Smooth muscle cell (in vitro differentiated cells): ENCODE results near the gene EHMT1. TPM values are rescaled to one million over a fixed set of nuclear protein-coding genes. Genes with fewer than 3 reads are reported as not detected.

ENCODE experiments used
- DNase-seq: peaks from one replicate; lab custom pipeline; 2025; ENCODE audit not compliant: unreplicated experiment; lab: John Stamatoyannopoulos, UW
- H2AFZ ChIP-seq: fragments of 200-600 bp; sonication (generic); 2 replicates; pipeline ENCODE4 v1.6.0; 2016; ENCODE audit warnings: antibody characterized with exemption, low read depth, mild to moderate bottlenecking
- H3F3A ChIP-seq: fragments of 200-600 bp; sonication (generic); 2 replicates; pipeline ENCODE4 v1.6.0; 2017; ENCODE audit warnings: antibody characterized with exemption, low read depth
- H3K27ac ChIP-seq: fragments of 200-600 bp; sonication (generic); 2 replicates; pipeline ENCODE4 v1.5.1; 2016; ENCODE audit warnings: low read depth, mild to moderate bottlenecking
- H3K27me3 ChIP-seq: fragments of 200-600 bp; sonication (generic); 2 replicates; pipeline ENCODE4 v1.6.1; 2016; ENCODE audit warnings: low read depth, mild to moderate bottlenecking
- H3K36me3 ChIP-seq: fragments of 200-600 bp; sonication (generic); 2 replicates; pipeline ENCODE4 v1.5.1; 2016; ENCODE audit warnings: low read depth
- H3K4me1 ChIP-seq: fragments of 200-600 bp; sonication (generic); 2 replicates; pipeline ENCODE4 v1.5.1; 2016; ENCODE audit warnings: low read depth
- H3K4me2 ChIP-seq: fragments of 200-600 bp; sonication (generic); 2 replicates; pipeline ENCODE4 v1.6.0; 2016; ENCODE audit warnings: mild to moderate bottlenecking
- H3K4me3 ChIP-seq: fragments of 200-600 bp; sonication (generic); 2 replicates; pipeline ENCODE4 v1.5.1; 2016; ENCODE audit warnings: mild to moderate bottlenecking
- H3K79me2 ChIP-seq: fragments of 200-600 bp; sonication (generic); 2 replicates; pipeline ENCODE4 v1.6.0; 2016; ENCODE audit warnings: low read depth, mild to moderate bottlenecking
- H3K9ac ChIP-seq: fragments of 200-600 bp; sonication (generic); 2 replicates; pipeline ENCODE4 v1.6.0; 2016; ENCODE audit warnings: low read depth
- H3K9me3 ChIP-seq: fragments of 200-600 bp; sonication (generic); replicated peaks from 2 replicates; pipeline ENCODE4 v1.5.1; 2016; ENCODE audit warnings: low read depth
- H4K20me1 ChIP-seq: fragments of 200-600 bp; sonication (generic); 2 replicates; pipeline ENCODE4 v1.6.0; 2016; ENCODE audit warnings: low read depth
- CTCF ChIP-seq: fragments of 200-600 bp; sonication (generic); IDR thresholded peaks from 2 replicates; pipeline ENCODE4 v1.5.1; 2017; ENCODE audit warnings: borderline replicate concordance, mild to moderate bottlenecking, antibody characterized with exemption; ENCODE audit not compliant: insufficient read depth, poor library complexity, severe bottlenecking
- WGBS: methylation state at CpG from one replicate; pipeline ENCODE4 v1.1.7; 2016; ENCODE audit warnings: low lambda C conversion rate; 5-methylcytosine and 5-hydroxymethylcytosine counted together
- polyA plus RNA-seq: library from polyadenylated mRNA; unstranded; fragments of >200 nt; fragmentation: Nextera tagmentation; extraction: Ambion mirVana; gene quantifications from 2 replicates; pipeline ENCODE4 v1.2.1, GENCODE V29; 2016
- total RNA-seq: library from RNA; depleted of rRNA; stranded (reverse); fragments of >200 nt; gene quantifications from 2 replicates; pipeline ENCODE4 v1.2.3, GENCODE V29; 2014

The EHMT1 gene
- total RNA-seq (23.1 and 25.6 TPM in 2 replicates), polyA plus RNA-seq (34.1 and 56.6 TPM in 2 replicates)

DNA sequence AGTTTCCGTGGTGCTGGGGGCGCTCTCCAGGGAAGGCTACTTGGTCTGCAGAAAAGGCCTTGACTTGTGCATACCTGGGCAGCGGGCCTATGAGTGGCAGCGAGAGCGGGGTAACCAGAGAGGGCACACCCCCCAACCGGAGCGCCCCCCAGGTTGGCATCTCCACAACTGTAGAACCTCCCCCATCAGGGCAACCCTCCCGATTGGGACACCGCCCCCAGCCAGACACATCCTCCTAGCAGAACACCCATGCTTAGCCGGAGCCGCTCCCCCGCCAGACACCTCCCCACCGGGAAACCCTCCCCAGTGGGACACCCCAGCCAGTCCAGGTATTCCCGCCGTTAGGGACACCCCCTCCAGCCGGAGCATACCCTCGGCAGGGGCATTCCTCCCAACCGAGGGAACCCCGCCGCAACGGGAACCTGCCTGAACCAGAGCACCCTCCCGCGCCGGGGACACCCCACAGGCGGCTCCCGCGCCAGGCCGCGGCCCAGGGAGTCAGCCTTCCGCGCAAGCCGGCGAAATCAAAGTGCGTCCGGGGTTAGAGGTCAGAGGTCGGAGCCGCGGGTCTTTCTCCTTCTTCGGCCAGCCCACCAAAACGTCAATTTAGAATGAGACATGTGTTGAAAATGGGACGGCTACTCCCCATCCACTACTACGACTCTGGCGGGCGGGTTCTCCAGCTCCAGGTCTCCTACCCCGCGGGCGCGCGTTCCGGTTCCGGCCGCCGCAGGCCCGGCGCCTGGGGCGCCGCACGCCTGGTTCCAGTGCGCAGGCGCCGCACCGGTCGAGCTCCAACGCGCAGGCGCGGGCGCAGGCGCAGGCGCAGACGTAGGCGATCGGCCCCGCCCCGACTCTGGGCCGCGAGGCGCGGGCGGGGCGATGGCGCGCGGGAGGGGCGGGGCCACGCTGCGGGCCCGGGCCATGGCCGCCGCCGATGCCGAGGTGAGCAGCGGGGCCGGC is at the start of gene EHMT1:
EHMT1 (plus strand) TSS at position 901 of the 963 bp plus-strand sequence; CDS start at position 925, 24 bp downstream.
- H3K4me1 ChIP-seq = peaks cover 12% of the 10 kb centered on the region
- no peaks in the 10 kb centered on the region for H3K9me3 ChIP-seq
- peak; percentile 67 for DNase-seq
- H3K36me3 ChIP-seq = no peaks in the 10 kb centered on the region
- peak within 1 kb of the TSS; percentile 94 for H3K9ac ChIP-seq
- peak within 1 kb of the TSS; percentile 99 for H3K4me2 ChIP-seq
- under 1% methylated on average over 55 of the region's 94 CpGs for WGBS
- H3K27ac ChIP-seq = peak within 1 kb of the TSS; percentile 84
- TF ChIP-seq CTCF = no peak
- peaks cover 57% of the 10 kb centered on the region for H3K79me2 ChIP-seq
- peaks cover 40% of the 10 kb centered on the region for H4K20me1 ChIP-seq
- peak within 1 kb of the TSS; percentile 95 for H3K4me3 ChIP-seq
- peaks cover 15% of the 10 kb centered on the region for H3F3A ChIP-seq
- peak within 1 kb of the TSS; percentile 71 for H2AFZ ChIP-seq
- no peaks in the 10 kb centered on the region for H3K27me3 ChIP-seq

DNA sequence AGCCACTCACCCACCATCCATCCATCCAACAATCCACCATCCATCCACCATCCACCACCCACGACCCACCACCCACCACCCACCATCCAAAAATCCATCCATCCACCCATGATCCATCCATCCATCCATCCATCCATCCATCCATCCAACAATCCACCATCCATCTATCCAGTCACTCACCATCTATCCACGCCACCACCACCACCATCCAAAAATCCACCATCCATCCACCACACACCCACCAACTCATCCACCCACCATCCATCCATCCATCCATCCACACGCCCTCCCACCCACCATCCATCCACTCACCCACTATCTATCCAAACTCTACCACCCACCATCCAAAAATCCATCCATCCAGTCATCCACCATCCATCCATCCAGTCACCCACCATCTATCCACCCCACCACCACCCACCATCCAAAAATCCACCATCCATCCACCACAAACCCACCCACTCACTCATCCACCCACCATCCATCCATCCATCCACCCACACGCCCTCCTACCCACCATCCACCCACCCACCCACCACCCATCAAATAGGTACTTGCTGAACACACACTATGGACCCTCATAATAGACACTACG is 49.1 kb upstream of the EHMT1 start:
- no peak overlapping the region for H3K9ac ChIP-seq
- TF ChIP-seq CTCF = no peak
- H3K4me3 ChIP-seq = no peak overlapping the region
- no peaks in the 10 kb centered on the region for H3K4me1 ChIP-seq
- no peaks in the 10 kb centered on the region for H3K27me3 ChIP-seq
- H3K4me2 ChIP-seq = no peak overlapping the region
- H3K27ac ChIP-seq = no peak overlapping the region
- H3F3A ChIP-seq = no peaks in the 10 kb centered on the region
- no peak for DNase-seq
- no peak overlapping the region for H2AFZ ChIP-seq
- WGBS = 97% methylated on average over 5 of the region's 5 CpGs
- no peaks in the 10 kb centered on the region for H4K20me1 ChIP-seq
- peaks cover 3% of the 10 kb centered on the region for H3K36me3 ChIP-seq
- no peaks in the 10 kb centered on the region for H3K9me3 ChIP-seq
- peaks cover 10% of the 10 kb centered on the region for H3K79me2 ChIP-seq

DNA sequence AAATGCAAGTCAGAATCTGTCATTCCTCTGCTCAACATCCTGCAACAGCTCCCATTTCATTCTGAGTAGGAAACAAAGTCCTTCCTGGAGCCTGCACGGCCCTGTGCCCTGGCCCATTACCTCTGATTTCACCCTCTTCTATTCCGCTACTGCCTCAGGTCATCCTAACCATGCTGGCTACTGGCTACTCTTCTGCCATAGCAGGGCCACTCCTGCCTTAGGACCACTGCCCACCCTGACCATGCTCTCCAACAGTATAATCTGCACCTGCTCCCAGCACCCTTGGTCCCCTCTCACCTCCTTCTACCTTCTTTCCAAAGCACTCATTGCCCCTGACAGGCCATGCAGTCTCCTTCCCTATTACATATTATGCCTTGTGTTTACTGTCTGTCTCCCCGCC is 48.2 kb upstream of the EHMT1 start:
- Histone ChIP-seq H3K79me2 (peaks cover 10% of the 10 kb centered on the region), H3K36me3 (peaks cover 3% of the 10 kb centered on the region), H3K9me3 (no peaks in the 10 kb centered on the region), H3K4me1 (no peaks in the 10 kb centered on the region), H3K4me3 (no peak overlapping the region), H3K27ac (no peak overlapping the region), H3F3A (no peaks in the 10 kb centered on the region), H3K27me3 (no peaks in the 10 kb centered on the region), H2AFZ (no peak overlapping the region), H3K9ac (no peak overlapping the region), H4K20me1 (no peaks in the 10 kb centered on the region), H3K4me2 (no peak overlapping the region)
- no peak for TF ChIP-seq CTCF
- no peak for DNase-seq
- over 99% methylated on average over 3 of the region's 3 CpGs for WGBS
